ENCODE measurements around the gene HHAT.

HHAT gene

DNA sequence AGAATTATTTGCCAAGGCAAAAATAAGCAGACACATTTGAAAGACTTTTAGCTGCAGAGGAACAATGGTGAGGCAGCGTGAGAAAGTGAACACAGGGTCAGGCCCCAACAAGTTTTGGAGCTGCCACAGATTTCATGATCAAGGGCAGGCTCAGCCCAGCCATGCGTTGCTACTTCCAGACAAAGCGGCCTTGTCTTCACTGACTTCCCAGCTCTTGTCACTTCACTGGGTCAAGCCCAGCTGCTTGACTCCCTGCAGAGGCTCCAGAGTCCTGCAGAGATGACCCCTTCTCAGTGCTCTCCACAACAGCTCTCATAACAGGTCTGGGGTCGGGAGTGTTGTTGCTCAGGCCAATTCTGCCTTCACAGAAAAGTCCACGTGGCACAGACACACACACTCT, 35.8 kb downstream of the HHAT start:
- no peak for DNase-seq
- TF ChIP-seq EZH2phosphoT487 (IDR thresholded peaks at IDR 0.05; ENCODE audit: low read length) (no peak), CTCF (IDR thresholded peaks at IDR 0.05; ENCODE audit: low read length) (no peak), EZH2 (optimal IDR thresholded peaks at IDR 0.05; ENCODE audit: low read depth, low read length) (no peak)
- H3K36me3 ChIP-seq (replicated peaks; ENCODE audit: insufficient read depth, low read length) = no peaks in the 10 kb centered on the region
- no peak overlapping the region for H3K4me2 ChIP-seq (ENCODE audit: low read depth, low read length)
- H3K4me1 ChIP-seq (ENCODE audit: low read length) = peaks cover 6% of the 10 kb centered on the region
- H2AFZ ChIP-seq (ENCODE audit: low read length) = no peak overlapping the region
- H3K9me3 ChIP-seq (replicated peaks; ENCODE audit: insufficient read depth, low read length) = no peaks in the 10 kb centered on the region
- H3K9ac ChIP-seq (ENCODE audit: low read length) = no peak overlapping the region
- H3K9me2 ChIP-seq (replicated peaks; ENCODE audit: insufficient read depth, low read length) = no peaks in the 10 kb centered on the region
- no peaks in the 10 kb centered on the region for H3K27me3 ChIP-seq (replicated peaks; ENCODE audit: insufficient read depth, low read length)
- H4K20me1 ChIP-seq (ENCODE audit: insufficient read depth, low read length) = no peaks in the 10 kb centered on the region
- peaks cover 6% of the 10 kb centered on the region; the same call in 1 of the 2 replicates for H3F3A ChIP-seq (ENCODE audit: insufficient read depth, low read length)
- H3K79me2 ChIP-seq (ENCODE audit: low read length) = no peaks in the 10 kb centered on the region
- no peak overlapping the region for H3K4me3 ChIP-seq (ENCODE audit: low read length)
- no peak overlapping the region for H3K27ac ChIP-seq (ENCODE audit: low read length)

DNA sequence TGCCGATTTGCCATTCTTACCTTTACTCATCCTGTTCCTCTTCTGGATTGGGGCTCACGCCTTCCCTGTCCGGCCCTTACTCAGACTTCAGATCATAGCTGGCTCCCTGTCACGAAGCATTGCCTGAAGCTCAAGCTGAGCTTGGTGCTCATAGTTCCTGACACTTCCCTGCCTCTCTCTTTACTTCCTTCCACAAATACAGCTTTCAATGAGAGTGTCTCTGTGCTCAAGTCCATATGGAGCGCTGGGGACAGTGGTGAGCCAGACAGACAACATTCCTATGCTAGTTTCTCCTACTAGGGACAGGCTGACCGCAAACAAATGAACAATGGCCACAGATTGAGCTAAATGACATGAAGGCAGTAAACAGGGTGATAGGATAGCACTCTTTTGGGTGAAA, 38.1 kb downstream of the HHAT start:
- Histone ChIP-seq H3K4me3 (ENCODE audit: low read length) (no peak overlapping the region), H3K9me3 (replicated peaks; ENCODE audit: insufficient read depth, low read length) (no peaks in the 10 kb centered on the region), H3K27me3 (replicated peaks; ENCODE audit: insufficient read depth, low read length) (no peaks in the 10 kb centered on the region), H2AFZ (ENCODE audit: low read length) (no peak overlapping the region), H3K9me2 (replicated peaks; ENCODE audit: insufficient read depth, low read length) (no peaks in the 10 kb centered on the region), H4K20me1 (ENCODE audit: insufficient read depth, low read length) (no peaks in the 10 kb centered on the region), H3F3A (ENCODE audit: insufficient read depth, low read length) (no peaks in the 10 kb centered on the region), H3K79me2 (ENCODE audit: low read length) (no peaks in the 10 kb centered on the region), H3K27ac (ENCODE audit: low read length) (no peak overlapping the region), H3K4me1 (ENCODE audit: low read length) (no peaks in the 10 kb centered on the region), H3K36me3 (replicated peaks; ENCODE audit: insufficient read depth, low read length) (no peaks in the 10 kb centered on the region), H3K9ac (ENCODE audit: low read length) (no peak overlapping the region), H3K4me2 (ENCODE audit: low read depth, low read length) (no peak overlapping the region)
- TF ChIP-seq EZH2 (optimal IDR thresholded peaks at IDR 0.05; ENCODE audit: low read depth, low read length) = no peak
- TF ChIP-seq EZH2phosphoT487 (IDR thresholded peaks at IDR 0.05; ENCODE audit: low read length) = no peak
- no peak for TF ChIP-seq CTCF (IDR thresholded peaks at IDR 0.05; ENCODE audit: low read length)
- no peak for DNase-seq

- Histone ChIP-seq H2AFZ (ENCODE audit: low read length) (no peak overlapping the region), H3K9me3 (replicated peaks; ENCODE audit: insufficient read depth, low read length) (no peaks in the 10 kb centered on the region), H3K4me2 (ENCODE audit: low read depth, low read length) (no peak overlapping the region), H3K27me3 (replicated peaks; ENCODE audit: insufficient read depth, low read length) (no peaks in the 10 kb centered on the region), H3K27ac (ENCODE audit: low read length) (no peak overlapping the region), H3K79me2 (ENCODE audit: low read length) (no peaks in the 10 kb centered on the region), H3K9ac (ENCODE audit: low read length) (no peak overlapping the region), H3K4me3 (ENCODE audit: low read length) (no peak overlapping the region), H3K4me1 (ENCODE audit: low read length) (no peaks in the 10 kb centered on the region), H3K9me2 (replicated peaks; ENCODE audit: insufficient read depth, low read length) (no peaks in the 10 kb centered on the region), H3F3A (ENCODE audit: insufficient read depth, low read length) (no peaks in the 10 kb centered on the region), H3K36me3 (replicated peaks; ENCODE audit: insufficient read depth, low read length) (no peaks in the 10 kb centered on the region), H4K20me1 (ENCODE audit: insufficient read depth, low read length) (no peaks in the 10 kb centered on the region)
- no peak for DNase-seq
- TF ChIP-seq CTCF (IDR thresholded peaks at IDR 0.05; ENCODE audit: low read length) (no peak), EZH2 (optimal IDR thresholded peaks at IDR 0.05; ENCODE audit: low read depth, low read length) (no peak), EZH2phosphoT487 (IDR thresholded peaks at IDR 0.05; ENCODE audit: low read length) (no peak)
Measured at GRCh38 chr1:210367566-210367965, 38.9 kb downstream of the HHAT start.

Measured in MM.1S (cell line).